Tibial artery (tissue), 4 donors: ENCODE results near the gene OSER1.
"Not testable (repeated sequence)": the region's sequence is repeated elsewhere in the genome, so short reads cannot be mapped to it uniquely, and the experiment has no call there.

Experiments used
- DNase-seq, 2 donors: peaks; one replicate each; pipeline ENCODE4 v3.0.0-alpha.2; 2019
- H3K27ac ChIP-seq, 2 donors: fragments of 200-600 bp; sonication (generic) in 1 of 2; 1 replicate in 1 of 2; 2 replicates in 1 of 2; pipeline ENCODE4 v1.5.1; 2018 to 2019; ENCODE audit warnings: mild to moderate bottlenecking in 1 of 2
- H3K27me3 ChIP-seq, 2 donors: fragments of 200-600 bp; sonication (generic) in 1 of 2; one replicate each; pipeline versions ENCODE4 v1.5.1 to v1.6.0; 2016 to 2019
- H3K36me3 ChIP-seq, 3 donors: fragments of 200-600 bp; sonication (generic) in 2 of 3; one replicate each; pipeline ENCODE4 v1.5.1; 2016 to 2019; ENCODE audit warnings: mild to moderate bottlenecking in 2 of 3
- H3K4me1 ChIP-seq, 4 donors: fragments of 200-600 bp; sonication (generic) in 2 of 4; 1 replicate in 3 of 4; 2 replicates in 1 of 4; pipeline ENCODE4 v1.5.1; 2016 to 2019
- H3K4me3 ChIP-seq, 2 donors: fragments of 200-600 bp; sonication (generic) in 1 of 2; 1 replicate in 1 of 2; 2 replicates in 1 of 2; pipeline ENCODE4 v1.5.1; 2018 to 2019; ENCODE audit warnings: mild to moderate bottlenecking in 2 of 2
- H3K9me3 ChIP-seq, 3 donors: fragments of 200-600 bp; sonication (generic) in 1 of 3; one replicate each; pipeline ENCODE4 v1.5.1; 2016 to 2019
- intact Hi-C: fragments of 100-400 bp; cut with DNase I; formaldehyde crosslinking; loops from one replicate; pipeline ENCODE4 v1.15.0; 2023; ENCODE audit warnings: low total_unique reads
- TF ChIP-seq, protein P1 (sequence below), 2 experiments: fragments of 200-600 bp in 1 of 2; fragments of 450-650 bp in 1 of 2; IDR thresholded peaks; one replicate each; pipeline ENCODE4 v1.5.1; 2017 to 2019; ENCODE audit warnings: antibody characterized with exemption in 2 of 2, mild to moderate bottlenecking in 1 of 2, moderate library complexity in 1 of 2

Gene OSER1

GRCh38 chr20:44190197-44190852 lies 20.2 kb downstream of the OSER1 start:
- peak in 1 of 2 donors; percentile 44 for DNase-seq
- H3K4me3 ChIP-seq, H3K27me3 ChIP-seq, H3K36me3 ChIP-seq, H3K9me3 ChIP-seq: not testable (repeated sequence)
- intact Hi-C loops, result loop anchor here (2.0 kb wide), 1 partner anchor 74 kb away; no protein-coding TSS in a partner anchor
- peak overlapping the region in 1 of 2 donors; percentile 95 for H3K27ac ChIP-seq
- H3K4me1 ChIP-seq, result peaks cover 0 to 34% (median 26%) of the 10 kb centered on the region in 4 donors
- TF ChIP-seq, protein P1, sequence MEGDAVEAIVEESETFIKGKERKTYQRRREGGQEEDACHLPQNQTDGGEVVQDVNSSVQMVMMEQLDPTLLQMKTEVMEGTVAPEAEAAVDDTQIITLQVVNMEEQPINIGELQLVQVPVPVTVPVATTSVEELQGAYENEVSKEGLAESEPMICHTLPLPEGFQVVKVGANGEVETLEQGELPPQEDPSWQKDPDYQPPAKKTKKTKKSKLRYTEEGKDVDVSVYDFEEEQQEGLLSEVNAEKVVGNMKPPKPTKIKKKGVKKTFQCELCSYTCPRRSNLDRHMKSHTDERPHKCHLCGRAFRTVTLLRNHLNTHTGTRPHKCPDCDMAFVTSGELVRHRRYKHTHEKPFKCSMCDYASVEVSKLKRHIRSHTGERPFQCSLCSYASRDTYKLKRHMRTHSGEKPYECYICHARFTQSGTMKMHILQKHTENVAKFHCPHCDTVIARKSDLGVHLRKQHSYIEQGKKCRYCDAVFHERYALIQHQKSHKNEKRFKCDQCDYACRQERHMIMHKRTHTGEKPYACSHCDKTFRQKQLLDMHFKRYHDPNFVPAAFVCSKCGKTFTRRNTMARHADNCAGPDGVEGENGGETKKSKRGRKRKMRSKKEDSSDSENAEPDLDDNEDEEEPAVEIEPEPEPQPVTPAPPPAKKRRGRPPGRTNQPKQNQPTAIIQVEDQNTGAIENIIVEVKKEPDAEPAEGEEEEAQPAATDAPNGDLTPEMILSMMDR (IDR thresholded peaks at IDR 0.05), result peak; percentile 81 to 90

DNA sequence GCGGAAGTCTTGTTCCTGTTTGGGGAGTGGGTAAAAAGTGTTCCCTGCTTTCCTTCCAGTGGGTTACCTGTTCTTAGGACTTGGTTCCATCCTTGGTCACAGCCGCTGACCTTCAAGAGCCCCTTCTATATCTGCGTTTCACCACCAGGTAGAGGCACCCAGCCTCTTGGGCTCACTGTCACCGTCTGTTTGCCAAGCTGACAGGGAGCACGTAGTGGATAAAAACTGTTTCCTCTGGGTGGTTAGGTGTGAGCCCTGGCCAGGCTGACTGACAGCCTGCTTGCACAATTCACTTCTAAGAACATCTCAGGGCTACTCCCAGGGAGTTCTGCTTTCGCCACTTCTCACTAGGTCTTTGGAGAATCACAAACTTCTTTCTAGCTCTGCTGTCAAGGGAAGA lies 21.8 kb downstream of the OSER1 start:
- TF ChIP-seq, protein P1 (IDR thresholded peaks at IDR 0.05), result no peak
- Histone ChIP-seq H3K9me3 (no peaks in the 10 kb centered on the region), H3K4me3 (no peak overlapping the region), H3K27me3 (no peaks in the 10 kb centered on the region), H3K4me1 (peaks cover 0 to 36% (median 26%) of the 10 kb centered on the region in 4 donors), H3K27ac (peak overlapping the region; percentile 93 to 95), H3K36me3 (no peaks in the 10 kb centered on the region)
- intact Hi-C loops, result loop anchor here (10.0 kb wide), 1 partner anchor 1156 kb away; the partner anchor contains the start of gene SDC4
- DNase-seq, result peak in 1 of 2 donors; percentile 71

DNA sequence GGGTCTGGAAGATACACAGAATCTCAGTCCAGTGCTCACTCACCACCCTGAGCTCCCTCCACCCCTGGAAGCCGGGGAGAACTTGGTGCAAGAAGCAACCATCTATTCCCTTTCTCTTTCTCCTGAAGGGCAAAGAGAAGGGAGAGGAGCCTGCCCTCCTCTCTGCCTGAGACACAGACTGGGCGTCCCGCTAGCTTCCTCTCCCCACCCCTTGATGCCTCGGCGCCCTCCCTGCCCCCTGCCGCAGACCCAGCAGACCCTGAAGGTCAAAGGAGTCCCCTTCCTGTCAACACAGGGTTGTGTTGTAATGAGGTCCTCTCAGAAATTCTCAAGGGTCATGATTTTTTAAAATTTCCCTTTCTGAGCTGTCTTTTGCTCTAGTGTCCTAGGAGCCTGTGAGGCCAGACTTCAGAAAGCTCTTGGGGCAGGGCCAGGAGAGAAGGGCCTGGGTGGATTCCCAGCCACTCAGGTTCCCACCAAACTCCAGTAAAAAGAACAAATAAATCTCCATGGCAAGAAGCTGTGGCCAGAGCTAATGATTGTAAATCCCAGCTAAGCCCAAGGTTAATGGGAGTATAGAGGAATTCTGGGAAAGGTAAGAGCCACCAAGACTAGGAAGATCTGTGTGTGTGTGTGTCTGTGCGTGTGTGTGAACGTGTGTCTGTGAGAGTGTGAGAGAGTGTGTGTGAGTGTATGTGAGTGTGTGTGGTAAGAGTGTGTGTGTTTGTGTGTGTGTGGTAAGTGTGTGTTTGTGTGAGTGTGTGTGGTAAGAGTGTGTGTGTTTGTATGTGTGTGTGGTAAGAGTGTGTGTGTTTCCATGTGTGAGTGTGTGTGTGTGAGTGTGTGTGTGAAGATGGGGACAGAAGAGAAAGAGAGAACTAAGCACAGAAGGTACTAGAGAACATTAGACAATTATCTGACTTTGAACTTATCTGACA lies 22.5 kb downstream of the OSER1 start:
- DNase-seq, result peak in 1 of 2 donors; percentile 30
- H3K27ac ChIP-seq, result peak overlapping the region; percentile 93 to 95
- H3K4me1 ChIP-seq, result peaks cover 0 to 44% (median 28%) of the 10 kb centered on the region in 4 donors
- intact Hi-C loops, result loop anchor here (10.0 kb wide), 1 partner anchor 1157 kb away; the partner anchor contains the start of gene SDC4
- peak overlapping the region; percentile 73 to 88 for H3K4me3 ChIP-seq
- TF ChIP-seq, protein P1 (IDR thresholded peaks at IDR 0.05), result no peak
- no peaks in the 10 kb centered on the region for H3K36me3 ChIP-seq
- no peaks in the 10 kb centered on the region for H3K9me3 ChIP-seq
- H3K27me3 ChIP-seq, result no peaks in the 10 kb centered on the region

- Histone ChIP-seq H3K27ac (peak within 1 kb of the TSS; percentile 93 to 95), H3K27me3 (no peaks in the 10 kb centered on the region), H3K9me3 (no peaks in the 10 kb centered on the region), H3K4me1 (peaks cover 0 to 52% (median 35%) of the 10 kb centered on the region in 4 donors), H3K36me3 (no peaks in the 10 kb centered on the region), H3K4me3 (peak within 1 kb of the TSS; percentile 73 to 88)
- peak; percentile 72 to 94 for DNase-seq
- TF ChIP-seq, protein P1 (IDR thresholded peaks at IDR 0.05), result no peak
- intact Hi-C loops, result loop anchor here (10.0 kb wide), 1 partner anchor 1158 kb away; the partner anchor contains the start of gene SDC4
Observed at GRCh38 chr20:44187054-44187771, 23.4 kb downstream of the OSER1 start, which contains the start of gene JPH2. JPH2 (minus strand) TSS chr20:44187188; CDS start chr20:44186705, 483 bp downstream.

GRCh38 chr20:44186674-44187053 lies 23.9 kb downstream of the OSER1 start:
- TF ChIP-seq, protein P1 (IDR thresholded peaks at IDR 0.05), result no peak
- Histone ChIP-seq H3K27ac (peak overlapping the region; percentile 93 to 95), H3K9me3 (no peaks in the 10 kb centered on the region), H3K27me3 (no peaks in the 10 kb centered on the region), H3K4me1 (peaks cover 0 to 57% (median 39%) of the 10 kb centered on the region in 4 donors), H3K4me3 (peak overlapping the region; percentile 73 to 88), H3K36me3 (no peaks in the 10 kb centered on the region)
- intact Hi-C loops, result loop anchor here (10.0 kb wide), 1 partner anchor 1158 kb away; the partner anchor contains the start of gene SDC4
- no peak for DNase-seq
